Right forelimb (tissue), 1 donor: ENCODE results near the gene PDE4B.
"Not testable (repeated sequence)": the region's sequence is repeated elsewhere in the genome, so short reads cannot be mapped to it uniquely, and the experiment has no call there.

Experiments used
- DNase-seq: peaks from one replicate; pipeline ENCODE4 v3.0.0-alpha.2; 2018

Gene PDE4B

DNA sequence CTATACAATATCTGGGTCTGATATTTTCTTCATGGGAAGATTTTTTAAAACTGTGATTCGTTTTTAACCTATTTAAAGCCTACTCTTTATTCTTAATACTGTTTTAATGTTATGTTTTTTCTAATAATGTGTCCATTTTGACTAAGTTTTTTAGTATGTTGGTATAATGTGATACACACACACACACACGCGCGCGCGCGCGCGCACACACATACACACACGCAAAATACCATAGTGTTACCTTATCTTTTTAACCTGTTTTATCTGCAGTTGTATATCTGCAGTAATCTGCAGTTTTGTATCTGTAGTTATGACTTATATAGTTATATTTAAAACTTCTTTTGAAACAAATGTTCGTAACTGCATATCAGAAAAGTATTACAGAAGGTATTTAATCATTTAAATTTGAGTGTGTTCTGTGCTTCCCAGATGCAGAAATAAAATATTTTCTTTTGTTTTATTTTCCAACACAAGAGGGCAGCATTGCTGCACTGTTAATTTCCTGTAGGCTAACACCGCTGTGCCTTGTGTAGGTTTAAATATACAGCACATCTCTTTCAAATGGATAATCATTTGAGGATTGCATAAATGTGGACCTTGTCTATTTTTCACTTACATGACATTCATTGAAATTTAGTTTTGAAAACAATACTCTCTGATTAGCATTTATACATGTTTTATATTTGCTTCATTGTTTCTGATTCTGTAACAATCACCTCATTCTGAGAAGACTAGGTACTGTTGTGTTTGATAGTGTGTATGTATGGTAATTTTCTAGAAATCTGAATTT, 166.1 kb downstream of the PDE4B start:
- DNase-seq: no peak

DNA sequence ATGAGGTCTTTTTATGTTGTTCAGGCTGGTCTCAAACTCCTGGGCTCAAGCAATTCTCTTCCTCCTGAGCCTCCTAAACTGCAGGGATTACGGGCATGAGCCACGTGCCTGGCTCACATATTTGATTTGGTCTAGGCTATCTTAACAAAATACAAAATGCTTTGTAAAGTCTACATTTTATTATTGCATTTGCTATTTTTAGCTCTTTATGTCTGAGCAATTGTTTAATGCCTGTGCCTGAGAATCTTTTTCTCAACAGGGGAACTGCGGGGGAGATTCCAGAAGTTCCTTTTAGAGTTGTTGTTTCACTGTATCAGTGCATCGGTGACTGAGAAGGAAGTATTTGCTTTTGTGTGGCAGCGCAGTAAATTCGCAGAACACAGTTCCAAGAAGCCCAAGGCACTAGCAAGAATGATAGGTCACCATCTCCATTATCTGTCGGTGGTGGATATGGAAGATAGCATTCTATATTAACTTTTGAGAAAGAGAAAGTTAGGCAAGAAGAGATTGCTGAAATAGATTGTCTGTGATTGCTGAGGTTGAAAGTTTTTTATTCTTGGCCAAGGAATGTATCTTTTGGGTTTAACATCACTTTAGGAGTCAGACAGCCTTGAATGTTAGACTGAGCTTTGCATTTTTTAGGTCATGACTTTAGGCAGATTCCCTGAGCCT, 167.3 kb downstream of the PDE4B start:
- DNase-seq: no peak

DNA sequence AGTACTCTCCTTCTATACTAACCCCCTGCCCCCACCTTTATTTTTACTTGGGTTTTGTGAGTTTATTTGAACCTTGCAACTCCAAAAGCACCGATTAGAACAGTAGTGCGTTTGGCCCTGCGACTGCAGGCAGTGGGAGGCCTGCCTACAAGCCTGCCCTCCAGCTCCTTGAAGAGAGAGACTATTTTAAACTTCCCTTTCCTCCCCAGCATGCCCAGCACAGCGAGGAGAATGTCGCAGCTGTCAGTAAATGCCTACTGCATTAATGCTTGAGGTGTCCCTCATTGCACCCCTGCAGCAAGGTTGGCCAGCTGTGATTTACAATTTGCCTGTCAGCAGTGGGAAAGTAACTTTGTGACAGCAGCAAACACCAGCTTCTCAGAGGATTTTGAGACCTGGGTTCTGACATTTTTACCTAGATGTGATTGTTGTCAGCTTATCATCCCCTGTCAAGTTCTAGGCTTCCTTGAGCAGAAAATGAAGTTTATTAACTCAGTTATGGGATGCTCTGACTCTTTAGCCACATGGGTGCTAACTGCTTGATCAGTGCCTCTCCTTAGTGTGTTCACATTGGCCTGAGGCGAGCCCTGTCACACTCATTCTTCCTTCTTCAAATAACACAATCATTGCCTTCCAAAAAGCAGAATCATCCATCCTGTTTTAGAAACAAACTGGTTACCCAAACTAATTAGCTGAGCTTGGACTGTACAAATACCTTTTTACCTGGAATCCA, 170.6 kb downstream of the PDE4B start:
- DNase-seq: no peak

DNA sequence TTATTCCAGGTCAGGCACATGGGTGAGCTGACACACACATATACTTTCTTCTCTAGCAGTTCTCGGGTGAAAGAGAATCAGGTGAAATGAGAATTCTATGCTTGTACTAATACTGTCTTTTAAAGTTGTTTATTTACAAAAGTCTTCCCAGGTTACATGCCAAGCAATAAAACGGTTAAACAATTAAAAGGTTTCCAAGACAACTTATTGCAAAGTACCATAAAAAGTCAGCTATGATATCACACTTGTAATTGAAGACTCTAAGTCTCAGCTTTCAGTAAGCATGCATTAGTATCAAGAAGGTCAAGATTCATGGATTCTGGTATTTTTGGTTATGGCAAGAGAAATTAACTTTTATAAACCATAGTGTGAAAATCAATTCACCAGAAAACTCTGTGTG, 171.4 kb downstream of the PDE4B start:
- no peak for DNase-seq

DNA sequence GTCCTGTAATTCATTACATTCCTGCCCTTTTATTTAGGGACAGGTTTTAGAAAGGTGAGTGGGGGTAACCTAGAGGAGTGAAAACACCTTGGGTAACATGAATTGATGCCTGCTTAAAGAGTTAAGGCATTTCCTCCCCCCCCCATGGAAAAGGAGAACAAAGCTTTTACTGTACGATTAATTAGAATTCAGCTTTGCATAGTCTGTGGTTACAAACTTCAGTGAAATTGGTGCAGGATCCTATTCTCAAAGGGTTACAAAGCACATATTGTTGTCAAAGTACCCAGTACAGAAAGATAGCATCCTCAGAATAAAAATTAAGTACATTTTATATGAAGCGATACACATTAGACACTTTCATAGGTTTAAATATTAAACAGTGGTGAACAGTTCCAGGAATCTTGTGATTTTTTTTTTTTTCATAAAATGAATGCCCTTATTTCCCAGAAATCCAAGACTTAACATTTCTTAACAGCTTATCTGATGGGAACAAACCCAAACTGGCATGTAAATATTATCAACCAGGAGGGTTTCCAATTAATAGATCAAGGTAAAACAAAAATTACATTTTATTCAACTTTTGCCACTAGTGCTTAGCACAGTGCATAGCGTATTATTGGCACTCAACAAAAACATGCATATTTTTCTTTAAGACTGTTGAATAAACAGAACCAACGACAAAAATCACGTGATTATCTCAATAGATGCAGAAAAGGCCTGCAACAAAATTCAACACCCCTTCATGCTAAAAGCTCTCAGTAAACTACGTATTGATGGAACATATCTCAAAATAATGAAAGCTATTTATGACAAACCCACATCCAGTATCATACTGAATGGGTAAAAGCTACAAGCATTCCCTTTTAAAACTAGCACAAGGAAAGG, 172.7 kb downstream of the PDE4B start:
- DNase-seq: no peak

DNA sequence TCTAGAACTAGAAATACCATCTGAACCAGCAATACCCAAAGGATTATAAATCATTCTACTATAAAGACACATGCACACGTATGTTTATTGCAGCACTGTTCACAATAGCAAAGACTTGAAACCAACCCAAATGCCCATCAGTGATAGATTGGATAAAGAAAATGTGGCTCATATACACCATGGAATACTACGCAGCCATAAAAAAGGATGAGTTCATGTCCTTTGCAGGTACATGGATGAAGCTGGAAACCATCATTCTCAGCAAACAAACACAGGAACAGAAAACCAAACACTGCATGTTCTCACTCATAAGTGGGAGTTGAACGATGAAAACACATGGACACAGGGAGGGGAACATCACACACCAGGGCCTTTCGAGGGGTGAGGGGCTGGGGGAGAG, 174.8 kb downstream of the PDE4B start:
- not testable (repeated sequence) for DNase-seq

DNA sequence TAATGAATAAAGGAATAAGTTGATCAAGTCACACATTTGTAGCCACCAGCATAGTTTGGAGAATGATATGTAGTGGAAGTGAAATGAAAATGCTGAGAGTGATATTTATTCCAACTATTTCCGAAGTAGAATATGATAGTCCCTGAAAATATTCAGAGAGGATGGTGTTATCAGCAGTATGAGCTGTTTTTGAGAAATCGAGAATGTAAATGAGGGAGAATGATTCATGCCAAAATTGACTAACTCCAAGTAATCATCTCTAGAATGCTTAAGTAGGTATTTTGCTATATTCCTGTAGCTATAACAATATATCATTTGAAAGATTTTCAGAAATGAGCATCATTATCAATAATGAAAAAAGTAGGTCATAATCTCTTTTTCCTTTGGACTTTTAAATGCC, 178.9 kb downstream of the PDE4B start:
- DNase-seq: no peak

DNA sequence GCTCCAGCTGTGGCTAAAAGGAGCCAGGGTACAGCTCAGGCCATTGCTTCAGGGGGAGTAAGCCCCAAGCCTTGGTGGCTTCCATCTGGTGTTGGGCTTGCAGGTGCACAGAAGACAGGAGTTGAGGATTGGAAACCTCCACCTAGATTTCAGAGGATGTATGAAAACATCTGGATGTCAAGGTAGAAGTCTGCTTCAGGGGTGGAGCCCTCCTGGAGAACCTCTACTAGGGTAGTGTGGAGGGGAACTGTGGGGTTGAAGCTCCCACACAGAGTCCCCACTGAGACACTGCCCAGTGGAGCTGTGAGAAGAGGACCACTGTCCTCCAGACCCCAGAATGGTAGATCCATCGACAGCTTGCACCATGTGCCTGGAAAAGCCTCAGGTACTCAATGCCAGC, 183.0 kb downstream of the PDE4B start:
- DNase-seq: no peak

DNA sequence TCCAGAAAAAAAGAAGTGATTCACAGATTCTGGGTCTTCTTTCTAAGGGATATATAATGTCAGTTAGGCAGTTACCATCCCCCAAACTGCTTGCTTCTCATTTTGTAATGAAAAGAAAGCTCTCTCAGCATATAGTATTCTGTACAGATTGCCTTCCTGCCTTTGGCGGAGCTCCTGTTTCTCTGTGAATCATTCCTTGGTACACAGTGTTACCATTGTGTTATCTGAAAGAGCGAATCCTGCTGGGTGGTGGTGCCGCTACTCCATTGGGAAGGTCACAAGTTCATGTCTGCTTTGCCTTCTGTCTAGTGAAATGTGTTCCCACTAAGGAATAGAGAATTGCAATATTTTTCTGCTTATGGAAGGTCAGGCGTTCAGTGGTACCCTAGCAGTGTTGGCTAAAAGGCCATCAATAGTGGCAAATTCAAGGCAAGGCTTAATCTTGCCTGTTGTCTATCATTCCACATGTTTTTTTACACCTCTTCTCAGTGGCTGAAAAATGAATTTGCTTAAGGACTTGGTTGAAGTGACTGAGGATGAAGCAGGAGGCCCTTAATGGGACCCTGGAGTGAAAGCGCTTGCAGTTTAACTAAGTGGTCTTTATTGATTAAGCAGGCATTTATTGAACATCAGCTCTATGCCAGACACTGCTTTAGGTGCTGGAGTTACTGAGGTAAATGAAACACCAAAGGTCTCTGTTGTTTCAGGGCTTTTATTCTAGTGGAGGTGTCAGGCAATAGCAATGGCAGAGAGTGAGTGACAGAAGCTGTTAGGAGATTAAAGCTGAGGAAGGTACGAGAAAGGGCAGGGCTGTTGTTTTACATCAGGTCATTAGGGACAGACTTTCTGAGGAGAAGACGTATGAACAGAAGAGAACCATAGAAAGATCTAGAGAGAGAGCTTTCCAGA, 186.7 kb downstream of the PDE4B start:
- no peak for DNase-seq

DNA sequence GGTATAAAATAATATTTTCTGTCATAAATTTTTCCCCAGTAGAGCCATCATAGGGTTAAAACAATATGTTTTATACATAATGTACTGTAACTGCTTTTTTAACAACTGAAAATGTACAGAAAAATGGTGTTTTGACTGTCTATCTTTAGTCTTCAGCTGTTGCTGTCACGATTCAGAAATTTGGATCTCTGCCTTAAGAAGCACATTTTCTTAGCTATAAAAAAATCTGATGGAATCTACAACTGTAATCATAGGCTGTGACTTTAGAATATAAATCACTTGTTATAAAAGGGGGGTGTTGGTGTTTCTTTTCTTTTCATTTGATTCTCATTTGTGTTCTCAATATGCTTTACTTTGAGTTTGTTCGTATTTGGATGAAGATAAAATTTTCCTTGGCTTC, 187.5 kb downstream of the PDE4B start:
- no peak for DNase-seq

DNA sequence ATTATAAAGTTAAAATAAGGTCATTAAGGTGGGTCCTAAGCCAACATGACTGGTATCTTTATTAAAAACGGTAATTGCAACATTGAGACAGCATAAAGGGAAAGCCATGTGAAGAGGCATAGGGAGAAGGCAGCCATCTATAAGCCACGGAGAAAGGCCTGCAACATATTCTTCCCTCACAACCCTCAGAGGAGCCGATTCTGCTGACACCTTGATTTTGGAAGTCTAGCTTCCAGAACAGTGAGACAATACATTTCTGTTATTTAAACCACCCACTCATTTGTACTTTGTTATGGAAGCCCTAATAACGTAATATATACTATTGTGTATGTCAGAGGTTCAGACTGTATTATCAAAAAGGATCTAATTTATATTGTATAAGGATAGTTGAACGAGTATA, 190.8 kb downstream of the PDE4B start:
- no peak for DNase-seq

DNA sequence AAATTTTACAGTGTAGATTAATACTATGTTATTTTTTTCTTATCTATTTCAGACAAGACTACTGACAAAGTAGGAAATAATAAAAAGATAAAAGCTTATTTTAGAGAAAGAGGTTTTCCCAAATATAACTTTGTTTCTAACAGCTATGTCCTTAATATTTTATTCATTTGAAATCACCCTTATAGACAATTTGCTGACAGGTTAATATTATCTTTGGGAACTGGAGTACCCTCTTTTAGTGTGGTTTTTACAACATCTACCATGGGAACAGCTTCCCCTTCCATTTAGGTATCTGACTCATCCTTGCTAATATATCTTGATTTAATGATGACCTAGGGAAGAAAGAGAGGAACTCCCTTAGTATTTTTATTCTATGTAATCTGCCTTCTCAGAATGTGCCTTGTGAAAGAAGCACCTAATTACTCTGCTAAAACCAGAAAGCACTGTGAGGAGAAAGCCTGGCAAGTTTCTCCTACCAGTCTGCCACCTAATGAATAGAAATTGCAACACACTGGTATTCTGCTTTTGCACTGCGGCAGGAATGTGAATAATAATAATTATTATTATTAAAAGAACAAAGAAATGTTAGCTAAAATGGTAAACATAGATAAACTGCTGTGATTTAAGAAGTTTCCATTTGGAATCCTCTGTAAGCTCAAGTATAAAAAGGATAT, 192.8 kb downstream of the PDE4B start:
- DNase-seq: no peak

DNA sequence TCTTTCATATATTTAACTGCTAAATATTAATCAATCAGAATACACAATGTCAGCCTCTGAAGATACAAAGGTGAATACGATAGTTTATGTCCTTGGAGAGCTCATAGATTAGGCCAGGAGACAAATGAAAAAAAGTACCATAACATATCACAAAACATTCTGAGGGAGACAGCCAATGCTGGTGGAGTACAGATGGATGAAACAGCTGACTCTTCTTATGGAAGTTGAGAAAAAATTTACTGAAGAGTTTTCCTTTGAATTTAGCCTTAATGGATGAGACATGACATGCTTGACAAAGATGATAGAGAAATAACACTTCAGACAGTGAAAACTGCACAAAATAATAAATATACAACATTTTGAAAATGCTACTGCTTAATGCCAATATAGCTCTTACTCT, 193.5 kb downstream of the PDE4B start:
- DNase-seq: no peak

DNA sequence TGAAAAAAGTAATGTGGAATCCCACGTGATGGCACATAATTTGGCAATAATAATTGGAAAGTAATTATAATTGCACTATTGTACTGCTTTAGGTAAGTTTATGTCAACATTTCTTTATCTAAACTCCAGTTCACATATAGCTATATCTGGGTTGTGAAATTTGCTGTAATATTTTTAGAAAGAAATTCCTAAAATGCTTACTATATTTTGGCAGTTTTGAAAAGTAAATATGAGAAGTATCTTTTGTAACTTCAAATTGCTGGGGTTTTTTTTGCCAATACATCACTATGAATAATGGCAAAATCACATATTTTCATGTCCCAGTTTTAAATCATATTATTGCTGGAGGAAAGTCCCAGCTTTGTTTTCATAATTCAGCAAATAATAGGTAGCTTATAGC, 197.5 kb downstream of the PDE4B start:
- no peak for DNase-seq

DNA sequence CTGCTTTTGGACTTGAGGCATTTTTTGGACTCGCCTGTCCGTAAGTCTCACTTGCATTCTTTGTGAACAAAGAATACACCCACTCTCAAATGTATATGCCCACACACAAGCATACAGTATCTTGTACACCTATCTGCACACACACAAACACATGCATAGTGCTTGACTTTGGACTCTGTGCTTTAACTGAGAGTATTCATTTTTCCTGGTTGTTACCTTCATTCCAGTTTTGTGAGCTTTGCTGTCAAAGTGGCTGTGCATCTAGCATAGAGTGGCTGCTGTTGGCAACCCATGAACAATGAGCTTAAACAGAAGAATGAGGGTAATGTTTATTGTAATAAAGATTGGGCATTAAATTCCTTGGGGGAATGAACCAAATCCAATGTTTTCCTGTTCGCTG, 199.0 kb downstream of the PDE4B start:
- DNase-seq: no peak

DNA sequence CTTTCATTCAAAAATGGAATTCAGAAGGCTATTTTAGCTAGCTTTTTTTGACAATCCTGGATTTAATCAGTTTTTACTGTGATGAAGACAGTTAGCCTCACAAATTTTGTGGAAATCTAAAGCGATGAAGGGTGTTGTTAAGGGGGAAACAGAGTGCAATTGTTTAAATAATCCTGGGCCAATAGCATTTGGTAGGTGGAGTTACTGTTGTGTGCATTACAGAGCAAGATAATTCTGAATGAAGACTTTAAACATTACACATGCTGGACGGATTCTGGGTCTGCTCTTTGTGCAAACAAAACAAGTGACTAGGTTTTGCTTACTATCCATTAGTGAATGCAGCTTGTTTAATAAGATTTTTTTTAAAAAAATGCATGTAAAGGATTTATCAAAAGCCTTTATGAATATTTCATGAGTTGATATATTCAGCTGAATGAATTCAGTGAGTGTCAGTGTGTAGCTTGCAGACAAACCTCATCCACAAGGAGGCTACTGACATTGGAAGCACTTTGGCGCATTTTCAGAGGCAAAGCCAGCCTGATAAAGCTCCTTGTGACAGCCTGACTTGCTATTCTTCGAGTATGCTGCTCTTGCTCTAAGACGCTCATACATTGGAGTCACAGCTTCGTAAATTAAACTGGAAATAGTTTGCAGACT, 199.6 kb downstream of the PDE4B start:
- no peak for DNase-seq

DNA sequence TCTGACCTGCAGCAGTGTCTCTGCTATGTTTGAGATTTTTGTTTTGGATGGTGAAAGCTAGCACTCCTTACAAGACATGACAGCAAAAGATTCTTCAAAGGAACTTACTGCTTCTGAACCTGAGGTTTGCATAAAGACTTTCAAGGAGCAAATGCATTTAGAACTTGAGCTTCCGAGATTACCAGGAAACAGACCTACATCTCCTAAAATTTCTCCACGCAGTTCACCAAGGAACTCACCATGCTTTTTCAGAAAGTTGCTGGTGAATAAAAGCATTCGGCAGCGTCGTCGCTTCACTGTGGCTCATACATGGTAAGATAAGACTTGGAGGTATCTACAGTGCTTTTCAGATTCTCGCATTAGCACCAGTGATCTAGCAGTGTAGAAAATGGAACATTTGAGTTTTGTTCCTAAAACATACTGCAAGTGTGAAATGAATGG, 200.2 kb downstream of the PDE4B start:
- DNase-seq: no peak

DNA sequence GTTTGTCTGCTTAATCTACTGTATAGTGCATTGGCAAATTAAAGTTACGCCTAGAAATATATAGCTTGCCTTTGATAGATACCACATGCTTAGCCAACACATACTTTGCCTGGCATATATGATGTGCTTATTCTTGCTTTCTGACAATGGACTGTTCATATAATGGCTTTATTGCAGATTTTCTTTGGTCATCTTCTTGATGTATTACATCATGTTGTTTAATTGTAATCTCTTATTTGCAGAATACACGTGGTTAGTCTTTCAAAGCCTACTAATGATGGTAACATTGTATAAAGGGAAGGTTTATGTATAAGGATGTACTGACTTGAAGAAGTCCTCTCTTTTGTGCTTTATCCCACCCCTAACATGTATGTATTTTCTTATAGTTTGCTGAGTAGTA, 201.5 kb downstream of the PDE4B start:
- DNase-seq: no peak

DNA sequence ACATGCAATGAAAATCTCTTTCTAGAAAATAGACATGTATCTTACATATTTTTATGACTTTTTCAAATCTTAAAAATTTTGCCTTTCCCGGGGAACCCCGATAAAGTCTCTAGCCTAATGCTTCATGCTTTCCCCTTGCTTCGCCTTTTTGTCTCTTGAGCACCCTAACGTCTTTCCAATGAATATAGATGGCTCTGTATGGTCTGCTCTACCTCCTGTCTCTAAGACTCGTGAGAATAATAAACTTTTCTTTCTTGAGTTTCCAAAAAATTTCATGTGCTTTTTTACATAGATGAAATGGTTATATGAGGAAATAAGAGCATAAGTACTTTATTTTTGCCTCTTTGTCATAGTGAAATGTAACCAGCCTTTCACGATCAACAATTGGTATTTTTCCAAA, 202.6 kb downstream of the PDE4B start:
- DNase-seq: no peak

DNA sequence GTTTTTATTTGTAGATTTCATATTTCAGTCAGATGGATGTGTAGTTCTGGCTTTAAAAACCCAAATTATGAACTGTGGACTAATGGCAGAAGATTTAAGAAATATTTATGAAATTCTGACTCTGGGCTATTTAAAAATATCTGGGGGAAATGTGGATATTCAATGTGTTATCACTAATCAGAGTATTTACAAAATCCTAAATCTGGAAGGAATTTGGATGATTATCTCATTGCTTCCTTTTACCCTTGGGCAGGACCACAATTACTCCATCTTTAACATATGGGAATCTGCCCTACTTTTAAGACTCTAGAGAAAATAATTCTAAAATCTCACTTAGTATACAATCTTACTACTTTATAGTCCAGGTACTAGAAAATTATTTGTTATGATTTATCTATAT, 203.2 kb downstream of the PDE4B start:
- no peak for DNase-seq

DNA sequence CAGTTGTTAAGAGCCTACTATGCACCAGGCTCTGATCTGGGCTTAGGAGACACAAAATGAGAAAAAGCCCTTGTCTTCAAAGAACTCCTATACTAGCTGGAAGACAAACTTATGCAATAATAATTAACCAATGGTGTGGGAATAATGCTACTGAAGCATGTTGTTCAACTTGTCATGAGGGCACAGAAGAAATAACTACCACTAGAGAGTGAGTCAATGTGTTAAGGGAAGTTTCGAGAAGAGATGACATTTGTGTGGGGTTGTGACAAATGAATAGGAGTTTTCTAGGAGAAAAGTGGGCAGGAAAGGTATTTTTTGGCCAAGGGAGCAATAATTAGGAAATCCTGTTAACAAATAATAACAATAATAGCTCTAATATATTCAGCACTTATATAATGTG, 205.0 kb downstream of the PDE4B start:
- DNase-seq: no peak
